ENCODE data around the gene ZMIZ1. TPM values are rescaled to one million over a fixed set of nuclear protein-coding genes. Genes with fewer than 3 reads are reported as not detected.
A peak's percentile ranks its signal among the peaks of the same experiment; 100 is the strongest.

The ZMIZ1 gene
- total RNA-seq, 4 donors from 2014 or later: 18.7 to 188 (median 36.7) TPM

- Histone ChIP-seq H3K27me3 (no peaks in the 10 kb centered on the region), H3K9me3 (no peaks in the 10 kb centered on the region), H3K36me3 (no peaks in the 10 kb centered on the region), H3K4me1 (peaks cover 24 to 54% of the 10 kb centered on the region in 2 donors), H3K4me3 (no peak overlapping the region), H3K27ac (peak overlapping the region; percentile 74 to 77)
- intact Hi-C loops (cut with DNase I; ENCODE audit: low total_unique reads): no loop called here
- DNase-seq: peak; percentile 94 to 95
- no peak for TF ChIP-seq CTCF (IDR thresholded peaks at IDR 0.05)
- TF ChIP-seq POLR2A (IDR thresholded peaks at IDR 0.05): peak in 1 of 2 donors; percentile 22
These were observed 15.5 kb downstream of the ZMIZ1 start for GRCh38 chr10:79084012-79084971.

- TF ChIP-seq CTCF (IDR thresholded peaks at IDR 0.05) (no peak), POLR2A (IDR thresholded peaks at IDR 0.05) (no peak)
- Histone ChIP-seq H3K36me3 (no peaks in the 10 kb centered on the region), H3K27ac (peak overlapping the region; percentile 74 to 77), H3K4me3 (no peak overlapping the region), H3K4me1 (peaks cover 24 to 48% of the 10 kb centered on the region in 2 donors), H3K9me3 (no peaks in the 10 kb centered on the region), H3K27me3 (no peaks in the 10 kb centered on the region)
- intact Hi-C loops (cut with DNase I; ENCODE audit: low total_unique reads): no loop called here
- DNase-seq: no peak
These were observed 16.3 kb downstream of the ZMIZ1 start for GRCh38 chr10:79084972-79085597.

GRCh38 chr10:79086822-79087221 is 18.1 kb downstream of the ZMIZ1 start:
- H3K36me3 ChIP-seq: no peaks in the 10 kb centered on the region
- H3K27ac ChIP-seq: peak overlapping the region; percentile 33 to 74
- no peak for DNase-seq
- H3K27me3 ChIP-seq: no peaks in the 10 kb centered on the region
- H3K4me3 ChIP-seq: no peak overlapping the region
- H3K9me3 ChIP-seq: no peaks in the 10 kb centered on the region
- intact Hi-C loops (cut with DNase I; ENCODE audit: low total_unique reads): no loop called here
- peaks cover 25 to 38% of the 10 kb centered on the region in 2 donors for H3K4me1 ChIP-seq
- TF ChIP-seq CTCF (IDR thresholded peaks at IDR 0.05): no peak
- no peak for TF ChIP-seq POLR2A (IDR thresholded peaks at IDR 0.05)

GRCh38 chr10:79087721-79088120 is 19.0 kb downstream of the ZMIZ1 start:
- H3K27ac ChIP-seq: peak overlapping the region; percentile 33 to 74
- intact Hi-C loops (cut with DNase I; ENCODE audit: low total_unique reads): no loop called here

More at GRCh38 chr10:79087721-79088120, 19.0 kb downstream of the ZMIZ1 start:
- Histone ChIP-seq H3K4me1 (peaks cover 19 to 35% of the 10 kb centered on the region in 2 donors), H3K4me3 (no peak overlapping the region), H3K36me3 (no peaks in the 10 kb centered on the region), H3K9me3 (no peaks in the 10 kb centered on the region), H3K27me3 (no peaks in the 10 kb centered on the region)
- DNase-seq: no peak
- TF ChIP-seq CTCF (IDR thresholded peaks at IDR 0.05): no peak
